OCI-LY3 (cell line): ENCODE data around the gene CFAP99.
A peak's percentile ranks its signal among the peaks of the same experiment; 100 is the strongest.

Source experiments
- H2AFZ ChIP-seq: fragments of 200-600, 300-600 bp; shearing (Covaris generic); 2 replicates; pipeline ENCODE4 v1.6.0; 2014; ENCODE audit warnings: antibody characterized with exemption, low read depth, low read length
- H3K27ac ChIP-seq: fragments of 200-600, 300-600 bp; sonication (generic); 2 replicates; pipeline ENCODE4 v1.5.1; 2014; ENCODE audit warnings: mild to moderate bottlenecking, low read length, moderate library complexity, mixed read lengths
- H3K27me3 ChIP-seq: fragments of 200-600, 300-600 bp; sonication (generic); 2 replicates; pipeline ENCODE4 v1.6.1; 2014; ENCODE audit warnings: low read depth, low read length, mixed read lengths
- H3K36me3 ChIP-seq: fragments of 200-600, 300-600 bp; sonication (generic); replicated peaks from 2 replicates; pipeline ENCODE3; 2014; ENCODE audit warnings: low read depth, low read length, mixed read lengths
- H3K4me1 ChIP-seq: fragments of 300-600, 200-600 bp; sonication (generic); 2 replicates; pipeline ENCODE4 v1.6.1; 2014; ENCODE audit warnings: low read length, mixed read lengths
- H3K4me2 ChIP-seq: fragments of 200-600, 300-600 bp; sonication (generic); 2 replicates; pipeline ENCODE4 v1.6.1; 2014; ENCODE audit warnings: low read length, mixed read lengths
- H3K4me3 ChIP-seq: fragments of 300-600, 200-600 bp; sonication (generic); 2 replicates; pipeline ENCODE4 v1.5.1; 2014; ENCODE audit warnings: antibody characterized with exemption, mild to moderate bottlenecking, low read length, moderate library complexity
- H3K79me2 ChIP-seq: fragments of 300-600, 200-600 bp; shearing (Covaris generic); 2 replicates; pipeline ENCODE4 v1.6.1; 2014; ENCODE audit warnings: mild to moderate bottlenecking, low read length, mixed read lengths
- H3K9ac ChIP-seq: fragments of 300-600, 200-600 bp; shearing (Covaris generic); 2 replicates; pipeline ENCODE4 v1.6.0; 2014; ENCODE audit warnings: mild to moderate bottlenecking, low read length, moderate library complexity
- H3K9me3 ChIP-seq: fragments of 200-600, 300-600 bp; shearing (Covaris generic); 2 replicates; pipeline ENCODE4 v1.6.1; 2014; ENCODE audit warnings: low read length, mixed read lengths; ENCODE audit not compliant: insufficient read depth
- H4K20me1 ChIP-seq: fragments of 200-600, 300-600 bp; sonication (generic); 2 replicates; pipeline ENCODE4 v1.6.1; 2016; ENCODE audit warnings: low read length, mixed read lengths; ENCODE audit not compliant: insufficient read depth
- CTCF ChIP-seq: fragments of 200-600, 300-600 bp; sonication (generic); IDR thresholded peaks from 2 replicates; pipeline ENCODE4 v1.5.1; 2014; ENCODE audit warnings: antibody characterized with exemption, low read length, low read depth
- EZH2phosphoT487 ChIP-seq: fragments of 200-600 bp; shearing (Covaris generic); IDR thresholded peaks from 2 replicates; pipeline ENCODE4 v1.6.1; 2018; ENCODE audit warnings: antibody characterized with exemption, mixed run types, low read depth

The CFAP99 gene

GRCh38 chr4:2468456-2469191 lies 49.9 kb downstream of the CFAP99 start, which contains the start of gene RNF4:
Gene RNF4, plus strand, starts transcription at chr4:2469106. Its CDS starts 21,388 bp downstream, at chr4:2490494.
- TF ChIP-seq CTCF (no peak), EZH2phosphoT487 (no peak)
- H3K4me2 ChIP-seq = peak within 1 kb of the TSS; percentile 100
- H3K27me3 ChIP-seq = no peaks in the 10 kb centered on the region
- peaks cover 28% of the 10 kb centered on the region for H3K36me3 ChIP-seq
- H3K9ac ChIP-seq = peak within 1 kb of the TSS; percentile 99
- H3K79me2 ChIP-seq = peaks cover 60% of the 10 kb centered on the region
- H3K9me3 ChIP-seq = no peaks in the 10 kb centered on the region
- peak within 1 kb of the TSS; percentile 73 for H2AFZ ChIP-seq
- H4K20me1 ChIP-seq = peaks cover 39% of the 10 kb centered on the region
- peak within 1 kb of the TSS; percentile 90 for H3K27ac ChIP-seq
- H3K4me3 ChIP-seq = peak within 1 kb of the TSS; percentile 99
- H3K4me1 ChIP-seq = peaks cover 11% of the 10 kb centered on the region

- Histone ChIP-seq H3K4me3 (peak overlapping the region; percentile 99), H4K20me1 (peaks cover 44% of the 10 kb centered on the region), H3K79me2 (peaks cover 68% of the 10 kb centered on the region), H2AFZ (no peak overlapping the region), H3K36me3 (peaks cover 31% of the 10 kb centered on the region), H3K27me3 (no peaks in the 10 kb centered on the region), H3K4me1 (peaks cover 11% of the 10 kb centered on the region), H3K9me3 (no peaks in the 10 kb centered on the region), H3K9ac (peak overlapping the region; percentile 99), H3K27ac (peak overlapping the region; percentile 90), H3K4me2 (peak overlapping the region; percentile 100)
- TF ChIP-seq CTCF = no peak
- TF ChIP-seq EZH2phosphoT487 = no peak
These were observed 50.6 kb downstream of the CFAP99 start for GRCh38 chr4:2469192-2469984.

- H3K27me3 ChIP-seq = no peaks in the 10 kb centered on the region
- TF ChIP-seq CTCF = no peak
- no peak for TF ChIP-seq EZH2phosphoT487
- H3K9ac ChIP-seq = peak overlapping the region; percentile 99; the same call in 1 of the 2 replicates
- peak overlapping the region; percentile 99 for H3K4me3 ChIP-seq
- no peaks in the 10 kb centered on the region for H3K9me3 ChIP-seq
- peaks cover 36% of the 10 kb centered on the region for H3K36me3 ChIP-seq
- peak overlapping the region; percentile 100 for H3K4me2 ChIP-seq
- peaks cover 82% of the 10 kb centered on the region for H3K79me2 ChIP-seq
- peaks cover 56% of the 10 kb centered on the region for H4K20me1 ChIP-seq
- no peak overlapping the region for H2AFZ ChIP-seq
- peaks cover 11% of the 10 kb centered on the region for H3K4me1 ChIP-seq
- H3K27ac ChIP-seq = no peak overlapping the region
These were observed 52.0 kb downstream of the CFAP99 start for GRCh38 chr4:2470791-2471190.

- Histone ChIP-seq H2AFZ (no peak overlapping the region), H3K9me3 (no peaks in the 10 kb centered on the region), H3K4me3 (no peak overlapping the region), H3K27me3 (no peaks in the 10 kb centered on the region), H4K20me1 (peaks cover 70% of the 10 kb centered on the region), H3K79me2 (peaks cover 96% of the 10 kb centered on the region), H3K36me3 (peaks cover 41% of the 10 kb centered on the region), H3K27ac (no peak overlapping the region), H3K9ac (no peak overlapping the region), H3K4me1 (peaks cover 11% of the 10 kb centered on the region), H3K4me2 (no peak overlapping the region)
- TF ChIP-seq CTCF (no peak), EZH2phosphoT487 (no peak)
These were observed 53.4 kb downstream of the CFAP99 start for GRCh38 chr4:2472187-2472586.
